Measurements from ENCODE around the gene PLSCR4. TPM values are rescaled to one million over a fixed set of nuclear protein-coding genes. Genes with fewer than 3 reads are reported as not detected.
A peak's percentile ranks its signal among the peaks of the same experiment; 100 is the strongest.

The PLSCR4 gene
- total RNA-seq, 3 donors from 2014 or later = 62.2 to 85.5 (median 70.5) TPM

DNA sequence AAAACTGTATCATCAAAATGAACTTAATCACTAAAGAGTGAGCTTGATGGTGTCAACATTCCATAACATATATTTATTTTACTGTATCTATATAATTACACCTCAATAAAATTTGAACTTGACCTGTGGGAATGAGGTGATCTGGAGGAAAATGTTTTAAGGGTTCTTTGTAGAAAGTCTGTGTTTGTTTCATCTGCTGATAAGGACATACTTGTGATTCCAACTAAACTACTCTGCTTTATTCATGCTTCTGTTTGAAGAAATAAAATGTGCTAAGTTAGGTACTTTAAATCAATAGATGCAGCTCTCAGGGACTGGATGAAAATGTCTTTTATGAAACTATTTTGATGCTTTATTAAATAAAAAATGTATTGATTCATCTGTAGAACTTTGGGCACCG is 78.3 kb downstream of the PLSCR4 start:
- Histone ChIP-seq H3K4me1 (no peaks in the 10 kb centered on the region), H3K4me3 (no peak overlapping the region), H3K9me3 (no peaks in the 10 kb centered on the region), H3K27ac (no peak overlapping the region), H3K27me3 (no peaks in the 10 kb centered on the region), H3K36me3 (no peaks in the 10 kb centered on the region)
- intact Hi-C loops (cut with DNase I; ENCODE audit: low total_unique reads) = no loop called here
- no peak for DNase-seq (ENCODE audit: low spot score in 2 of 2)
- no peak for TF ChIP-seq POLR2AphosphoS5 (IDR thresholded peaks at IDR 0.05)
- no peak for TF ChIP-seq POLR2A (IDR thresholded peaks at IDR 0.05)
- TF ChIP-seq CTCF (IDR thresholded peaks at IDR 0.05) = no peak

DNA sequence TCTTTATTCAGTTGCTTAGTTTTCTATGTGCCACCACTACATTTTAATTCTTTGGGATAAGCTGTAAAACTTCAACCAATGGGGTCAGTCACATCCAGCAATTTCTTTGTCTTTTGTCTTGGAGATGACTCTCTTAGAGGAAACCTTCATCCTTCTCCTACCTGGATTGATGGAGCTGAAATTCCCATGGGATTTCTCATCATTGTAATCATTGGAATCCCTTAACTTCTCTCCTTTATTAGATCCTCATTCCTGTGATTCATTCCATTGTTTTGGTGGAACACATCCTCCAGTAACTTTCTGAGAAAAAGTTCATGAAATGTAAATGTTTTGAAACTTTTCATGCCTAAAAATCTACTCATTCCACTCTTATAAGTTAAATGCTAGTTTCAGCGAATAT is 80.3 kb downstream of the PLSCR4 start:
- no peaks in the 10 kb centered on the region for H3K36me3 ChIP-seq
- H3K27me3 ChIP-seq = no peaks in the 10 kb centered on the region
- TF ChIP-seq POLR2AphosphoS5 (IDR thresholded peaks at IDR 0.05) = no peak
- no peak for TF ChIP-seq POLR2A (IDR thresholded peaks at IDR 0.05)
- TF ChIP-seq CTCF (IDR thresholded peaks at IDR 0.05) = no peak
- H3K9me3 ChIP-seq = no peaks in the 10 kb centered on the region
- intact Hi-C loops (cut with DNase I; ENCODE audit: low total_unique reads) = no loop called here
- H3K27ac ChIP-seq = no peak overlapping the region
- H3K4me3 ChIP-seq = no peak overlapping the region
- peaks cover 0 to 9% of the 10 kb centered on the region in 2 donors for H3K4me1 ChIP-seq
- no peak for DNase-seq (ENCODE audit: low spot score in 2 of 2)

GRCh38 chr3:146169891-146170290 is 81.0 kb downstream of the PLSCR4 start:
- intact Hi-C loops (cut with DNase I; ENCODE audit: low total_unique reads) = no loop called here
- no peak for TF ChIP-seq CTCF (IDR thresholded peaks at IDR 0.05)
- TF ChIP-seq POLR2A (IDR thresholded peaks at IDR 0.05) = no peak
- no peak for TF ChIP-seq POLR2AphosphoS5 (IDR thresholded peaks at IDR 0.05)
- Histone ChIP-seq H3K4me1 (peaks cover 0 to 9% of the 10 kb centered on the region in 2 donors), H3K9me3 (no peaks in the 10 kb centered on the region), H3K27me3 (no peaks in the 10 kb centered on the region), H3K36me3 (no peaks in the 10 kb centered on the region), H3K4me3 (no peak overlapping the region), H3K27ac (no peak overlapping the region)
- DNase-seq (ENCODE audit: low spot score in 2 of 2) = no peak

DNA sequence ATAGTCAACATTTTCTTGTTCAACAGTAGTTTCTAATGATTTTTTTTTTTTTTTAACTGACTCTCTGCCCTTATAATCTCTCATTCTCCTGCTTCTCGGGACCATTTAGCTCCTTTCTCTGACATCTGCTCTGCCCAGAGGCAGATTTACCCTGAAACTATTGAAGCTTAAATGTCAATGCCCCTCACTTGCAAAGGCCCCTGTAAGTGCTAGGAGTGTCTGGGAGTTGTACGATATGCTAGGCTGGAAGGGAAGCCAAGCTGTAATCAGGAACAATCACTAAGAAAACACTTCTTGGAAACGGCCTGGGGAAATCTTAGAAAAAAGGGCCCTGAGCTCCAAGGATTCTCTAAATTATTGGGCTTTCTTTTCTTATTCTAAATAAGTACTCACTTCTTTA is 84.1 kb downstream of the PLSCR4 start:
- intact Hi-C loops (cut with DNase I; ENCODE audit: low total_unique reads) = no loop called here
- no peak for TF ChIP-seq POLR2AphosphoS5 (IDR thresholded peaks at IDR 0.05)
- no peak for TF ChIP-seq POLR2A (IDR thresholded peaks at IDR 0.05)
- no peak for TF ChIP-seq CTCF (IDR thresholded peaks at IDR 0.05)
- DNase-seq (ENCODE audit: low spot score in 2 of 2) = no peak
- Histone ChIP-seq H3K27me3 (no peaks in the 10 kb centered on the region), H3K36me3 (no peaks in the 10 kb centered on the region), H3K4me1 (peaks cover 0 to 9% of the 10 kb centered on the region in 2 donors), H3K9me3 (no peaks in the 10 kb centered on the region), H3K27ac (no peak overlapping the region), H3K4me3 (no peak overlapping the region)

GRCh38 chr3:146166415-146166821 is 84.5 kb downstream of the PLSCR4 start:
- intact Hi-C loops (cut with DNase I; ENCODE audit: low total_unique reads) = no loop called here
- no peak overlapping the region for H3K4me3 ChIP-seq
- no peaks in the 10 kb centered on the region for H3K27me3 ChIP-seq
- no peak for DNase-seq (ENCODE audit: low spot score in 2 of 2)
- TF ChIP-seq POLR2AphosphoS5 (IDR thresholded peaks at IDR 0.05) (peak in 1 of 3 donors; percentile 43), CTCF (IDR thresholded peaks at IDR 0.05) (no peak), POLR2A (IDR thresholded peaks at IDR 0.05) (no peak)
- peaks cover 0 to 9% of the 10 kb centered on the region in 2 donors for H3K4me1 ChIP-seq
- H3K36me3 ChIP-seq = no peaks in the 10 kb centered on the region
- no peak overlapping the region for H3K27ac ChIP-seq
- H3K9me3 ChIP-seq = no peaks in the 10 kb centered on the region
